Endothelial cell (in vitro differentiated cells): ENCODE measurements around the gene CD52. TPM values are rescaled to one million over a fixed set of nuclear protein-coding genes. Genes with fewer than 3 reads are reported as not detected.
A peak's percentile ranks its signal among the peaks of the same experiment; 100 is the strongest.

Source experiments
- DNase-seq: peaks from one replicate; pipeline ENCODE4 v3.0.0; 2021; ENCODE audit warnings: low spot score
- H3K27ac Mint-ChIP-seq: one replicate; pipeline ENCODE4 v1.8.0; 2021; ENCODE audit warnings: mixed read lengths, inconsistent platforms; ENCODE audit not compliant: unreplicated experiment
- H3K27me3 Mint-ChIP-seq: one replicate; pipeline ENCODE4 v1.8.0; 2021; ENCODE audit warnings: mild to moderate bottlenecking, moderate library complexity, mixed read lengths, inconsistent platforms; ENCODE audit not compliant: unreplicated experiment
- H3K36me3 Mint-ChIP-seq: one replicate; pipeline ENCODE4 v1.8.0; 2021; ENCODE audit warnings: mild to moderate bottlenecking, low read depth, mixed read lengths, inconsistent platforms; ENCODE audit not compliant: unreplicated experiment
- H3K4me1 Mint-ChIP-seq: one replicate; pipeline ENCODE4 v1.8.0; 2021; ENCODE audit warnings: mild to moderate bottlenecking, mixed read lengths, inconsistent platforms; ENCODE audit not compliant: unreplicated experiment
- H3K4me3 Mint-ChIP-seq: one replicate; pipeline ENCODE4 v1.8.0; 2021; ENCODE audit warnings: mild to moderate bottlenecking, mixed read lengths, inconsistent platforms; ENCODE audit not compliant: unreplicated experiment
- H3K9me3 Mint-ChIP-seq: one replicate; pipeline ENCODE4 v1.8.0; 2021; ENCODE audit warnings: mixed read lengths, inconsistent platforms; ENCODE audit not compliant: unreplicated experiment
- CTCF ChIP-seq: fragments of 200-600 bp; sonication (generic); IDR thresholded peaks from one replicate; pipeline ENCODE4 v1.5.0; 2021; ENCODE audit warnings: antibody characterized with exemption; ENCODE audit not compliant: unreplicated experiment
- total RNA-seq: library from RNA; stranded (reverse); fragmentation: NEBNext Ultra II Directional; extraction: Animal tissue kit (Norgen Biotek cat#: 25700); gene quantifications from one replicate; pipeline ENCODE4 v1.2.1, GENCODE V29; 2021; ENCODE audit not compliant: unreplicated experiment

CD52 gene
- total RNA-seq, 1 donor from 2014 or later = 21.8 TPM

GRCh38 chr1:26281091-26281958 lies 36.4 kb upstream of the CD52 start:
- peaks cover 24% of the 10 kb centered on the region for H3K36me3 Mint-ChIP-seq
- peak overlapping the region; percentile 77 for H3K27ac Mint-ChIP-seq
- peaks cover 15% of the 10 kb centered on the region for H3K27me3 Mint-ChIP-seq
- H3K9me3 Mint-ChIP-seq = no peaks in the 10 kb centered on the region
- H3K4me3 Mint-ChIP-seq = peak overlapping the region; percentile 87
- peaks cover 24% of the 10 kb centered on the region for H3K4me1 Mint-ChIP-seq
- TF ChIP-seq CTCF = no peak
- DNase-seq = no peak

GRCh38 chr1:26281971-26282370 lies 35.8 kb upstream of the CD52 start:
- peaks cover 15% of the 10 kb centered on the region for H3K27me3 Mint-ChIP-seq
- H3K4me3 Mint-ChIP-seq = peak overlapping the region; percentile 87
- DNase-seq = no peak
- peaks cover 21% of the 10 kb centered on the region for H3K36me3 Mint-ChIP-seq
- TF ChIP-seq CTCF = no peak
- H3K27ac Mint-ChIP-seq = no peak overlapping the region
- peaks cover 26% of the 10 kb centered on the region for H3K4me1 Mint-ChIP-seq
- H3K9me3 Mint-ChIP-seq = no peaks in the 10 kb centered on the region

DNA sequence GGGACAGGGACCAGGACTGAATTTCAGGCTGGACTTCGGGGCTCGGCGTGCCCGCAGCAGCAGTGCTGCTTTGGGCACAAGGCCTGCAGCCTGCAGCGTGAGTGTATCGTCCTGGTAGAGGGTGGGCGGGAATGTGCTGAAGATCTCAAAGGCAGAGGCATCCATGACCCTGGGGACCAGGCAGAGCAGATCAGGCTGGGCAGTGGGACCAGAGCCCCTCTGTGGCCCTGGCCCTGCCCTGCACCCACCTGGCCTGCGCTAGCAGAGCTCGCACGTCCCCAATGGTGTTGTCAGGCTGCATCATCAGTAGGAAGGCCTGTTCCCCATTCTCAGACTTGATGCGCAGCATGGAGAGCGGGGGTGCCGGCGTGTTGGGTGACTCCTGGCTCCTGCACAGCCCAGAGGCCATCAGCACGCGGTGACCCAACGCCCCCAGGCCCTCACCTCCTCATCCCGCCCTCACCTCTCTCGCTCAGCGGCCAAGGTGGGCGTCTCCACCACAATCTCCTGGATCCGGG lies 35.3 kb upstream of the CD52 start:
- no peak for TF ChIP-seq CTCF
- Mint-ChIP-seq H3K36me3 (peaks cover 19% of the 10 kb centered on the region), H3K4me1 (peaks cover 30% of the 10 kb centered on the region), H3K9me3 (no peaks in the 10 kb centered on the region), H3K27ac (no peak overlapping the region), H3K4me3 (no peak overlapping the region), H3K27me3 (peaks cover 15% of the 10 kb centered on the region)
- no peak for DNase-seq

GRCh38 chr1:26283279-26283853 lies 34.4 kb upstream of the CD52 start:
- no peak overlapping the region for H3K4me3 Mint-ChIP-seq
- TF ChIP-seq CTCF = no peak
- H3K27me3 Mint-ChIP-seq = peaks cover 13% of the 10 kb centered on the region
- H3K36me3 Mint-ChIP-seq = peaks cover 19% of the 10 kb centered on the region
- H3K27ac Mint-ChIP-seq = peak overlapping the region; percentile 72
- no peak for DNase-seq
- H3K9me3 Mint-ChIP-seq = no peaks in the 10 kb centered on the region
- H3K4me1 Mint-ChIP-seq = peaks cover 38% of the 10 kb centered on the region
